HCT116 (cell line): Measurements from ENCODE around the gene PLOD2. TPM values are rescaled to one million over a fixed set of nuclear protein-coding genes. Genes with fewer than 3 reads are reported as not detected.

Experiments used
- ATAC-seq: fragments of 200-7000 bp; cut with Tn5 transposase; 2 replicates; pipeline ENCODE4 v1.9.1; 2020; ENCODE audit warnings: mild to moderate bottlenecking, moderate library complexity
- BruUV-seq: library from RNA; stranded (reverse); fragments of 400-500 nt; replicated peaks from 2 replicates; lab custom pipeline; 2021; lab: Mats Ljungman, UMichigan
- CTCF ChIA-PET: fragments of 300-600 bp; sonication (Branson Sonifier 250); formaldehyde crosslinking; loops from one replicate; lab custom pipeline; 2021; ENCODE audit warnings: antibody characterized with exemption; lab: Charles Lee
- POLR2A ChIA-PET: fragments of 300-600, 350-600 bp; sonication (Branson Sonifier 250); formaldehyde crosslinking; loops from one replicate; lab custom pipeline; 2021; ENCODE audit warnings: antibody characterized with exemption; lab: Charles Lee
- RAD21 ChIA-PET, 2 experiments: fragments of 300-600 bp; sonication (Branson Sonifier 250); formaldehyde crosslinking; loops; one replicate each; lab custom pipeline; 2023; ENCODE audit warnings: low total read pairs in 2 of 2; ENCODE audit not compliant: uncharacterized antibody in 2 of 2, unreplicated experiment in 2 of 2, low non-redundant PET in 1 of 2; lab: Charles Lee
- DNase-seq: peaks from one replicate; pipeline ENCODE4 v3.0.0-alpha.2; 2010; ENCODE audit warnings: low read depth, low spot score
- H2AFZ ChIP-seq: fragments of 200-600 bp; shearing (Covaris generic), sonication (generic); 2 replicates; pipeline ENCODE4 v1.6.1; 2017; ENCODE audit warnings: low read depth, mixed run types, mixed read lengths, antibody characterized with exemption, low read length; ENCODE audit not compliant: poor library complexity, severe bottlenecking
- H3K27ac ChIP-seq: 2 replicates; pipeline ENCODE4 v1.5.1; 2012; ENCODE audit warnings: low read depth, low read length
- H3K27me3 ChIP-seq: fragments of 200-600 bp; sonication (generic); 2 replicates; pipeline ENCODE4 v1.6.1; 2016; ENCODE audit warnings: mixed run types, low read length, mixed read lengths; ENCODE audit not compliant: insufficient read depth
- H3K36me3 ChIP-seq, 2 experiments: fragments of 200-500 bp in 1 of 2; fragments of 200-600 bp in 1 of 2; sonication (Bioruptor generic) in 1 of 2; sonication (generic) in 1 of 2; 2 replicates each; pipeline versions ENCODE4 v1.5.1 to v1.6.1; 2014 to 2016; ENCODE audit warnings: low read length in 2 of 2, inconsistent platforms in 1 of 2, mixed read lengths in 1 of 2, mixed run types in 1 of 2; ENCODE audit not compliant: insufficient read depth in 2 of 2, control insufficient read depth in 1 of 2
- H3K4me1 ChIP-seq, 2 experiments: fragments of 200-600 bp in 1 of 2; sonication (generic) in 1 of 2; 2 replicates each; pipeline versions ENCODE4 v1.5.1 to v1.6.1; 2012 to 2017; ENCODE audit warnings: low read length in 2 of 2, inconsistent platforms in 1 of 2, mild to moderate bottlenecking in 1 of 2, mixed read lengths in 1 of 2, mixed run types in 1 of 2, moderate library complexity in 1 of 2; ENCODE audit not compliant: insufficient read depth in 2 of 2, control insufficient read depth in 1 of 2
- H3K4me2 ChIP-seq: fragments of 200-600 bp; sonication (generic); 2 replicates; pipeline ENCODE4 v1.6.1; 2017; ENCODE audit warnings: mixed run types, low read length, mixed read lengths
- H3K4me3 ChIP-seq, 2 experiments: fragments of 200-600 bp in 1 of 2; sonication (generic) in 1 of 2; replicated peaks in 1 of 2; 2 replicates each; pipeline ENCODE4 v1.5.1; 2011 to 2016; ENCODE audit warnings: low read length in 2 of 2, control low read depth in 1 of 2, low read depth in 1 of 2, mild to moderate bottlenecking in 1 of 2, mixed read lengths in 1 of 2, mixed run types in 1 of 2
- H3K79me2 ChIP-seq: fragments of 200-600 bp; sonication (generic); 2 replicates; pipeline ENCODE4 v1.6.1; 2017; ENCODE audit warnings: mild to moderate bottlenecking, mixed run types, low read length, moderate library complexity, mixed read lengths; ENCODE audit not compliant: insufficient read depth
- H3K9ac ChIP-seq: fragments of 200-600 bp; sonication (generic); 2 replicates; pipeline ENCODE4 v1.6.1; 2016; ENCODE audit warnings: low read length, mixed read lengths
- H3K9me2 ChIP-seq: fragments of 200-600 bp; sonication (generic), shearing (Covaris generic); 2 replicates; pipeline ENCODE4 v1.6.1; 2017; ENCODE audit warnings: mixed run types, mild to moderate bottlenecking, moderate library complexity; ENCODE audit not compliant: insufficient read depth
- H3K9me3 ChIP-seq, 2 experiments: fragments of 200-500 bp in 1 of 2; fragments of 200-600 bp in 1 of 2; sonication (Bioruptor generic) in 1 of 2; sonication (generic) in 1 of 2; 2 replicates each; pipeline ENCODE4 v1.6.1; 2014 to 2017; ENCODE audit warnings: low read length in 2 of 2, mixed read lengths in 2 of 2, inconsistent platforms in 1 of 2, low read depth in 1 of 2, mild to moderate bottlenecking in 1 of 2, mixed run types in 1 of 2, moderate library complexity in 1 of 2; ENCODE audit not compliant: control insufficient read depth in 1 of 2, insufficient read depth in 1 of 2
- H4K20me1 ChIP-seq: fragments of 200-600 bp; sonication (generic), shearing (Covaris generic); 2 replicates; pipeline ENCODE4 v1.6.1; 2017; ENCODE audit warnings: mixed run types, mild to moderate bottlenecking, moderate library complexity; ENCODE audit not compliant: insufficient read depth
- ATF3 ChIP-seq: IDR thresholded peaks from 2 replicates; pipeline ENCODE4 v1.6.1; 2012
- CTCF ChIP-seq, 3 experiments: fragments of 200-600 bp in 1 of 3; sonication (generic) in 1 of 3; IDR thresholded peaks in 2 of 3; conservative IDR thresholded peaks in 1 of 3; 2 replicates each; pipeline ENCODE4 v1.5.1; 2012 to 2017; ENCODE audit warnings: low read depth in 2 of 3, low read length in 2 of 3, antibody characterized with exemption in 1 of 3, borderline replicate concordance in 1 of 3, control low read depth in 1 of 3, mild to moderate bottlenecking in 1 of 3, mixed read lengths in 1 of 3, mixed run types in 1 of 3, moderate library complexity in 1 of 3; ENCODE audit not compliant: insufficient read depth in 1 of 3
- ELF1 ChIP-seq: IDR thresholded peaks from 2 replicates; pipeline ENCODE4 v1.6.1; 2012; ENCODE audit warnings: low read depth, borderline replicate concordance
- EZH2phosphoT487 ChIP-seq: fragments of 200-600 bp; IDR thresholded peaks from 2 replicates; pipeline ENCODE4 v1.6.1; 2018; ENCODE audit warnings: antibody characterized with exemption, borderline replicate concordance
- MAX ChIP-seq: IDR thresholded peaks from 2 replicates; pipeline ENCODE4 v1.6.1; 2012
- POLR2A ChIP-seq: IDR thresholded peaks from 2 replicates; pipeline ENCODE4 v1.7.0; 2011; ENCODE audit warnings: borderline replicate concordance; ENCODE audit not compliant: insufficient read depth, insufficient read length; ENCODE audit errors: extremely low read depth
- RAD21 ChIP-seq: IDR thresholded peaks from 2 replicates; pipeline ENCODE4 v1.6.1; 2012; ENCODE audit warnings: low read depth, mild to moderate bottlenecking
- SRF ChIP-seq: IDR thresholded peaks from 2 replicates; pipeline ENCODE4 v1.6.1; 2012; ENCODE audit warnings: low read depth
- TCF7L2 ChIP-seq: IDR thresholded peaks from 2 replicates; pipeline ENCODE4 v1.7.0; 2011; ENCODE audit warnings: borderline replicate concordance, inconsistent platforms; ENCODE audit not compliant: insufficient read depth, insufficient read length; ENCODE audit errors: extremely low read depth
- ZNF274 ChIP-seq: fragments of 200-500 bp; sonication (Bioruptor generic); IDR thresholded peaks from 2 replicates; pipeline ENCODE4 v1.6.1; 2014; ENCODE audit warnings: mild to moderate bottlenecking, low read depth, low read length, inconsistent platforms
- intact Hi-C: fragments of 100-400 bp; cut with micrococcal nuclease; formaldehyde crosslinking; loops from 2 replicates; pipeline ENCODE4 v1.10.0; 2022
- total RNA-seq: library from RNA; stranded (reverse); gene quantifications from one replicate; pipeline ENCODE4 v1.2.1, GENCODE V29; 2021; ENCODE audit not compliant: unreplicated experiment

Gene PLOD2
- total RNA-seq, 1 experiment from 2014 or later: 25.8 TPM

- no peak overlapping the region for H3K27ac ChIP-seq
- no peak overlapping the region for H3K4me2 ChIP-seq
- ChIA-PET POLR2A (no interaction called here), CTCF (no interaction called here), RAD21 (no interaction called here)
- intact Hi-C loops: no loop called here
- no TSS peak for BruUV-seq
- peaks cover 7 to 10% of the 10 kb centered on the region in 2 experiments for H3K4me1 ChIP-seq
- H3K9me3 ChIP-seq: no peaks in the 10 kb centered on the region
- ATAC-seq (no peak), DNase-seq (no peak)
- H3K9ac ChIP-seq: no peak overlapping the region
- no peaks in the 10 kb centered on the region for H3K79me2 ChIP-seq
- H3K27me3 ChIP-seq: no peaks in the 10 kb centered on the region
- no peaks in the 10 kb centered on the region for H4K20me1 ChIP-seq
- TF ChIP-seq SRF (no peak), ZNF274 (no peak), RAD21 (no peak), EZH2phosphoT487 (no peak), ATF3 (no peak), TCF7L2 (no peak), CTCF (IDR thresholded peaks at IDR 0.05 in 2 of 3, conservative IDR thresholded peaks at IDR 0.05 in 1 of 3; ENCODE audit: borderline replicate concordance in 1 of 3, insufficient read depth in 1 of 3, low read depth in 2 of 3, low read length in 2 of 3) (no peak), ELF1 (no peak), POLR2A (no peak), MAX (no peak)
- H3K36me3 ChIP-seq: no peaks in the 10 kb centered on the region
- no peaks in the 10 kb centered on the region for H3K9me2 ChIP-seq
- no peak overlapping the region for H3K4me3 ChIP-seq
- no peak overlapping the region for H2AFZ ChIP-seq
Measured at GRCh38 chr3:146136647-146137046, 24.3 kb downstream of the PLOD2 start.
